ENCODE measurements around the gene TVP23B. TPM values are rescaled to one million over a fixed set of nuclear protein-coding genes. Genes with fewer than 3 reads are reported as not detected.
"Not testable (repeated sequence)": the region's sequence is repeated elsewhere in the genome, so short reads cannot be mapped to it uniquely, and the experiment has no call there.

Gene TVP23B
- polyA plus RNA-seq, 3 donors = 44.5 to 52.7 (median 52.6) TPM

- DNase-seq (ENCODE audit: extremely low read depth in 1 of 11, low read depth in 9 of 11, low spot score in 4 of 11) = not testable (repeated sequence)
Measured at GRCh38 chr17:18770572-18770971, 10.4 kb upstream of the TVP23B start.

- DNase-seq (ENCODE audit: extremely low read depth in 1 of 11, low read depth in 9 of 11, low spot score in 4 of 11) = peak in 1 of 11 donors; percentile 13
Measured at GRCh38 chr17:18771066-18771465, 9.9 kb upstream of the TVP23B start.

- DNase-seq (ENCODE audit: extremely low read depth in 1 of 11, low read depth in 9 of 11, low spot score in 4 of 11) = no peak
Measured at GRCh38 chr17:18772471-18772870, 8.5 kb upstream of the TVP23B start.

- DNase-seq (ENCODE audit: extremely low read depth in 1 of 11, low read depth in 9 of 11, low spot score in 4 of 11) = not testable (repeated sequence)
Measured at GRCh38 chr17:18781805-18782204, 822 bp downstream of the TVP23B start.

- DNase-seq (ENCODE audit: extremely low read depth in 1 of 11, low read depth in 9 of 11, low spot score in 4 of 11) = not testable (repeated sequence)
Measured at GRCh38 chr17:18785933-18786332, 5.0 kb downstream of the TVP23B start.

GRCh38 chr17:18786890-18787289, 5.9 kb downstream of the TVP23B start:
- not testable (repeated sequence) for DNase-seq (ENCODE audit: extremely low read depth in 1 of 11, low read depth in 9 of 11, low spot score in 4 of 11)

GRCh38 chr17:18791402-18791801, 10.4 kb downstream of the TVP23B start:
- DNase-seq (ENCODE audit: extremely low read depth in 1 of 11, low read depth in 9 of 11, low spot score in 4 of 11) = not testable (repeated sequence)

GRCh38 chr17:18794841-18795240, 13.9 kb downstream of the TVP23B start:
- not testable (repeated sequence) for DNase-seq (ENCODE audit: extremely low read depth in 1 of 11, low read depth in 9 of 11, low spot score in 4 of 11)

GRCh38 chr17:18796887-18797286, 15.9 kb downstream of the TVP23B start:
- DNase-seq (ENCODE audit: extremely low read depth in 1 of 11, low read depth in 9 of 11, low spot score in 4 of 11) = not testable (repeated sequence)

- DNase-seq (ENCODE audit: extremely low read depth in 1 of 11, low read depth in 9 of 11, low spot score in 4 of 11) = not testable (repeated sequence)
Measured at GRCh38 chr17:18803458-18804245, 22.7 kb downstream of the TVP23B start.

- DNase-seq (ENCODE audit: extremely low read depth in 1 of 11, low read depth in 9 of 11, low spot score in 4 of 11) = not testable (repeated sequence)
Measured at GRCh38 chr17:18815924-18816323, 34.9 kb downstream of the TVP23B start.

- DNase-seq (ENCODE audit: extremely low read depth in 1 of 11, low read depth in 9 of 11, low spot score in 4 of 11) = peak in 10 of 11 donors; percentile 16 to 56 (median 36)
Measured at GRCh38 chr17:18816489-18817371, 35.7 kb downstream of the TVP23B start.

- not testable (repeated sequence) for DNase-seq (ENCODE audit: extremely low read depth in 1 of 11, low read depth in 9 of 11, low spot score in 4 of 11)
Measured at GRCh38 chr17:18821430-18821829, 40.4 kb downstream of the TVP23B start.

- not testable (repeated sequence) for DNase-seq (ENCODE audit: extremely low read depth in 1 of 11, low read depth in 9 of 11, low spot score in 4 of 11)
Measured at GRCh38 chr17:18827613-18828012, 46.6 kb downstream of the TVP23B start.

- no peak for DNase-seq (ENCODE audit: extremely low read depth in 1 of 11, low read depth in 9 of 11, low spot score in 4 of 11)
Measured at GRCh38 chr17:18848501-18848900, 67.5 kb downstream of the TVP23B start.

- DNase-seq (ENCODE audit: extremely low read depth in 1 of 11, low read depth in 9 of 11, low spot score in 4 of 11) = no peak
Measured at GRCh38 chr17:18850679-18851078, 69.7 kb downstream of the TVP23B start.

GRCh38 chr17:18851201-18851600, 70.2 kb downstream of the TVP23B start:
- no peak for DNase-seq (ENCODE audit: extremely low read depth in 1 of 11, low read depth in 9 of 11, low spot score in 4 of 11)

- DNase-seq (ENCODE audit: extremely low read depth in 1 of 11, low read depth in 9 of 11, low spot score in 4 of 11) = no peak
Measured at GRCh38 chr17:18854956-18855355, 74.0 kb downstream of the TVP23B start.

GRCh38 chr17:18855831-18856569, 75.0 kb downstream of the TVP23B start:
- DNase-seq (ENCODE audit: extremely low read depth in 1 of 11, low read depth in 9 of 11, low spot score in 4 of 11) = peak; percentile 86 to 96 (median 91)
